Measurements from ENCODE around the gene LDLRAD2. TPM values are rescaled to one million over a fixed set of nuclear protein-coding genes. Genes with fewer than 3 reads are reported as not detected.

LDLRAD2 gene
- total and polyA plus RNA-seq, 8 donors, result 0.05 to 3.0 (median 0.09) TPM; not detected in 1

GRCh38 chr1:21848524-21849174 is 36.6 kb downstream of the LDLRAD2 start:
- WGBS, 2 donors, result 95 to 96% methylated on average over 17 of the region's 17 CpGs
- H3K27ac ChIP-seq, result no peak overlapping the region
- DNase-seq, result no peak
- peaks cover 0 to 48% (median 4%) of the 10 kb centered on the region in 3 donors for H3K36me3 ChIP-seq
- no peaks in the 10 kb centered on the region for H3K27me3 ChIP-seq
- no peak for FAIRE-seq
- H3K9me3 ChIP-seq, result no peaks in the 10 kb centered on the region
- H3K4me1 ChIP-seq, result no peaks in the 10 kb centered on the region
- no peak overlapping the region for H3K4me3 ChIP-seq
- ATAC-seq, result no peak
- intact Hi-C loops (cut with DNase I), result no loop called here
- TF ChIP-seq CTCF (IDR thresholded peaks at IDR 0.05), result no peak

GRCh38 chr1:21849909-21850576 is 38.0 kb downstream of the LDLRAD2 start:
- H3K36me3 ChIP-seq, result peaks cover 0 to 48% (median 4%) of the 10 kb centered on the region in 3 donors
- no peak overlapping the region for H3K27ac ChIP-seq
- H3K4me3 ChIP-seq, result no peak overlapping the region
- FAIRE-seq (no peak), DNase-seq (no peak), ATAC-seq (no peak)
- H3K4me1 ChIP-seq, result no peaks in the 10 kb centered on the region
- H3K9me3 ChIP-seq, result no peaks in the 10 kb centered on the region
- 95 to 96% methylated on average over 30 of the region's 30 CpGs for WGBS, 2 donors
- intact Hi-C loops (cut with DNase I), result no loop called here
- TF ChIP-seq CTCF (IDR thresholded peaks at IDR 0.05), result no peak
- H3K27me3 ChIP-seq, result no peaks in the 10 kb centered on the region

GRCh38 chr1:21851430-21852250 is 39.6 kb downstream of the LDLRAD2 start:
- FAIRE-seq (no peak), DNase-seq (peak in 1 of 6 donors; percentile 67), ATAC-seq (no peak)
- WGBS, 2 donors, result 95 to 96% methylated on average over 32 to 33 of the region's 33 CpGs
- no peaks in the 10 kb centered on the region for H3K27me3 ChIP-seq
- H3K4me3 ChIP-seq, result no peak overlapping the region
- H3K36me3 ChIP-seq, result peaks cover 0 to 53% (median 6%) of the 10 kb centered on the region in 3 donors
- H3K27ac ChIP-seq, result no peak overlapping the region
- no peak for TF ChIP-seq CTCF (IDR thresholded peaks at IDR 0.05)
- intact Hi-C loops (cut with DNase I), result no loop called here
- H3K9me3 ChIP-seq, result no peaks in the 10 kb centered on the region
- no peaks in the 10 kb centered on the region for H3K4me1 ChIP-seq

- ATAC-seq (no peak), DNase-seq (no peak), FAIRE-seq (no peak)
- H3K4me3 ChIP-seq, result no peak overlapping the region
- H3K9me3 ChIP-seq, result no peaks in the 10 kb centered on the region
- H3K27me3 ChIP-seq, result no peaks in the 10 kb centered on the region
- H3K4me1 ChIP-seq, result no peaks in the 10 kb centered on the region
- H3K36me3 ChIP-seq, result peaks cover 0 to 49% (median 8%) of the 10 kb centered on the region in 3 donors
- WGBS, 2 donors, result 93 to 96% methylated on average over 29 of the region's 29 CpGs
- no peak overlapping the region for H3K27ac ChIP-seq
- intact Hi-C loops (cut with DNase I), result no loop called here
- TF ChIP-seq CTCF (IDR thresholded peaks at IDR 0.05), result no peak
Observed at GRCh38 chr1:21852282-21853130, 40.4 kb downstream of the LDLRAD2 start.
